Neural progenitor cell (in vitro differentiated cells): ENCODE data around the gene RUNX3. TPM values are rescaled to one million over a fixed set of nuclear protein-coding genes. Genes with fewer than 3 reads are reported as not detected.

Experiments used
- DNase-seq: peaks from one replicate; pipeline ENCODE4 v3.0.0-alpha.2; 2016; ENCODE audit warnings: low spot score
- H2AFZ ChIP-seq: fragments of 200-600 bp; sonication (generic); replicated peaks from 2 replicates; pipeline ENCODE4 v1.6.1; 2016; ENCODE audit warnings: antibody characterized with exemption
- H3F3A ChIP-seq: fragments of 200-600 bp; sonication (generic); 2 replicates; pipeline ENCODE4 v1.6.1; 2016; ENCODE audit warnings: antibody characterized with exemption, low read depth
- H3K27ac ChIP-seq: fragments of 200-600 bp; sonication (generic); 2 replicates; pipeline ENCODE4 v1.5.1; 2016; ENCODE audit warnings: mild to moderate bottlenecking
- H3K27me3 ChIP-seq: fragments of 200-600 bp; sonication (generic); 2 replicates; pipeline ENCODE4 v1.6.1; 2016; ENCODE audit warnings: mild to moderate bottlenecking, moderate library complexity
- H3K36me3 ChIP-seq: fragments of 200-600 bp; sonication (generic); 2 replicates; pipeline ENCODE4 v1.5.1; 2016
- H3K4me1 ChIP-seq: fragments of 200-600 bp; sonication (generic); 2 replicates; pipeline ENCODE4 v1.6.1; 2016; ENCODE audit warnings: mixed run types
- H3K4me2 ChIP-seq: fragments of 200-600 bp; sonication (generic); 2 replicates; pipeline ENCODE4 v1.6.1; 2016
- H3K4me3 ChIP-seq: fragments of 200-600 bp; sonication (generic); 2 replicates; pipeline ENCODE4 v1.5.1; 2016
- H3K79me2 ChIP-seq: fragments of 200-600 bp; sonication (generic); 2 replicates; pipeline ENCODE4 v1.6.1; 2016; ENCODE audit warnings: low read depth
- H3K9ac ChIP-seq: fragments of 200-600 bp; sonication (generic); 2 replicates; pipeline ENCODE4 v1.6.1; 2016
- H3K9me3 ChIP-seq: fragments of 200-600 bp; sonication (generic); 2 replicates; pipeline ENCODE4 v1.5.1; 2016; ENCODE audit warnings: low read depth
- H4K20me1 ChIP-seq: fragments of 200-600 bp; sonication (generic); 2 replicates; pipeline ENCODE4 v1.6.1; 2016; ENCODE audit warnings: low read depth
- H3K27ac Mint-ChIP-seq: 3 replicates; pipeline ENCODE4 v1.8.0; 2021; ENCODE audit warnings: mixed read lengths
- H3K27me3 Mint-ChIP-seq: 2 replicates; pipeline ENCODE4 v1.8.0; 2022; ENCODE audit warnings: low read depth, mild to moderate bottlenecking, inconsistent platforms, moderate library complexity, mixed read lengths; ENCODE audit not compliant: insufficient read depth
- H3K36me3 Mint-ChIP-seq: 3 replicates; pipeline ENCODE4 v1.8.0; 2021; ENCODE audit warnings: mixed read lengths
- H3K4me1 Mint-ChIP-seq: 3 replicates; pipeline ENCODE4 v1.8.0; 2021; ENCODE audit warnings: mixed read lengths
- H3K4me3 Mint-ChIP-seq: 3 replicates; pipeline ENCODE4 v1.8.0; 2021; ENCODE audit warnings: mild to moderate bottlenecking, moderate library complexity, mixed read lengths
- H3K9me3 Mint-ChIP-seq: 3 replicates; pipeline ENCODE4 v1.8.0; 2020; ENCODE audit warnings: mixed read lengths
- EZH2 ChIP-seq: fragments of 200-600 bp; sonication (generic); IDR thresholded peaks from 2 replicates; pipeline ENCODE4 v1.6.1; 2017; ENCODE audit warnings: antibody characterized with exemption, mild to moderate bottlenecking, moderate library complexity
- EZH2phosphoT487 ChIP-seq: fragments of 200-600 bp; sonication (generic); IDR thresholded peaks from 2 replicates; pipeline ENCODE4 v1.6.1; 2017; ENCODE audit warnings: antibody characterized with exemption
- total RNA-seq: library from RNA; depleted of rRNA; stranded (reverse); fragments of >200 nt; gene quantifications from 2 replicates; pipeline ENCODE4 v1.2.3, GENCODE V29; 2015; ENCODE audit warnings: low replicate concordance
- TF ChIP-seq, protein P1 (sequence below): fragments of 200-600 bp; sonication (generic); IDR thresholded peaks from 2 replicates; pipeline ENCODE4 v1.5.1; 2017; ENCODE audit warnings: antibody characterized with exemption, mild to moderate bottlenecking

The RUNX3 gene
- total RNA-seq, 1 donor from 2014 or later, result not detected

GRCh38 chr1:24918995-24919605, 11.0 kb downstream of the RUNX3 start:
- Histone ChIP-seq H2AFZ (no peak overlapping the region), H3K4me2 (no peak overlapping the region), H3K4me3 (no peak overlapping the region), H3K36me3 (no peaks in the 10 kb centered on the region), H3K27me3 (peaks cover 2% of the 10 kb centered on the region), H4K20me1 (no peaks in the 10 kb centered on the region), H3K9me3 (no peaks in the 10 kb centered on the region), H3K79me2 (no peaks in the 10 kb centered on the region), H3F3A (no peaks in the 10 kb centered on the region), H3K9ac (no peak overlapping the region), H3K4me1 (peaks cover 4% of the 10 kb centered on the region), H3K27ac (no peak overlapping the region)
- DNase-seq, result no peak
- Mint-ChIP-seq H3K4me3 (no peak overlapping the region), H3K27ac (no peak overlapping the region), H3K9me3 (no peaks in the 10 kb centered on the region), H3K36me3 (no peaks in the 10 kb centered on the region), H3K4me1 (peaks cover 5% of the 10 kb centered on the region), H3K27me3 (peaks cover 9% of the 10 kb centered on the region)
- TF ChIP-seq, protein P1, sequence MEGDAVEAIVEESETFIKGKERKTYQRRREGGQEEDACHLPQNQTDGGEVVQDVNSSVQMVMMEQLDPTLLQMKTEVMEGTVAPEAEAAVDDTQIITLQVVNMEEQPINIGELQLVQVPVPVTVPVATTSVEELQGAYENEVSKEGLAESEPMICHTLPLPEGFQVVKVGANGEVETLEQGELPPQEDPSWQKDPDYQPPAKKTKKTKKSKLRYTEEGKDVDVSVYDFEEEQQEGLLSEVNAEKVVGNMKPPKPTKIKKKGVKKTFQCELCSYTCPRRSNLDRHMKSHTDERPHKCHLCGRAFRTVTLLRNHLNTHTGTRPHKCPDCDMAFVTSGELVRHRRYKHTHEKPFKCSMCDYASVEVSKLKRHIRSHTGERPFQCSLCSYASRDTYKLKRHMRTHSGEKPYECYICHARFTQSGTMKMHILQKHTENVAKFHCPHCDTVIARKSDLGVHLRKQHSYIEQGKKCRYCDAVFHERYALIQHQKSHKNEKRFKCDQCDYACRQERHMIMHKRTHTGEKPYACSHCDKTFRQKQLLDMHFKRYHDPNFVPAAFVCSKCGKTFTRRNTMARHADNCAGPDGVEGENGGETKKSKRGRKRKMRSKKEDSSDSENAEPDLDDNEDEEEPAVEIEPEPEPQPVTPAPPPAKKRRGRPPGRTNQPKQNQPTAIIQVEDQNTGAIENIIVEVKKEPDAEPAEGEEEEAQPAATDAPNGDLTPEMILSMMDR, result no peak
- TF ChIP-seq EZH2phosphoT487, result no peak
- TF ChIP-seq EZH2, result no peak

DNA sequence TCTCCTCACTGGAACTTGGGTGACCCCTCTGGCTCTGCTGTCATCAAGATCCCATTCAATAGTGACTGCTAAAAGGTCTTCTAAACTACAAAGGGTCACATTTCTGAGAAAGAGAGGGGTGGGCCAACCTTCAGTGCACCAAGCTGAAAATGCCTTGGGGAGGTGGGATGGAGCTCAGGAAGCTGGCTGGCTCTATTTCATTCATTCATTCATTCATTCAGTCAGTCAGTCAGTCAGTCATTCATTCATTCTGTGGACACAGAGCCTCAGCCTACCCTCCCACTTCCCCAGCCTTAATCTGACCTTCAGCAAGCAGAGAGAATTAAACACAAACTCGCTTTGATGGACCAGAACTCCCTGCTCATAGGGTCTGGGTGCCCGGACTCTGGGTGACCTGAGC, 11.7 kb downstream of the RUNX3 start:
- Mint-ChIP-seq H3K27ac (no peak overlapping the region), H3K9me3 (no peaks in the 10 kb centered on the region), H3K27me3 (peaks cover 5% of the 10 kb centered on the region), H3K4me3 (no peak overlapping the region), H3K4me1 (peaks cover 5% of the 10 kb centered on the region), H3K36me3 (no peaks in the 10 kb centered on the region)
- no peak overlapping the region for H3K4me3 ChIP-seq
- H3F3A ChIP-seq, result no peaks in the 10 kb centered on the region
- no peak for DNase-seq
- H4K20me1 ChIP-seq, result no peaks in the 10 kb centered on the region
- no peaks in the 10 kb centered on the region for H3K9me3 ChIP-seq
- H3K27me3 ChIP-seq, result no peaks in the 10 kb centered on the region
- TF ChIP-seq EZH2phosphoT487 (no peak), EZH2 (no peak)
- TF ChIP-seq, protein P1, result no peak
- H3K4me2 ChIP-seq, result no peak overlapping the region
- H3K79me2 ChIP-seq, result no peaks in the 10 kb centered on the region
- no peak overlapping the region for H2AFZ ChIP-seq
- H3K36me3 ChIP-seq, result no peaks in the 10 kb centered on the region
- peaks cover 4% of the 10 kb centered on the region for H3K4me1 ChIP-seq
- no peak overlapping the region for H3K9ac ChIP-seq
- H3K27ac ChIP-seq, result no peak overlapping the region

DNA sequence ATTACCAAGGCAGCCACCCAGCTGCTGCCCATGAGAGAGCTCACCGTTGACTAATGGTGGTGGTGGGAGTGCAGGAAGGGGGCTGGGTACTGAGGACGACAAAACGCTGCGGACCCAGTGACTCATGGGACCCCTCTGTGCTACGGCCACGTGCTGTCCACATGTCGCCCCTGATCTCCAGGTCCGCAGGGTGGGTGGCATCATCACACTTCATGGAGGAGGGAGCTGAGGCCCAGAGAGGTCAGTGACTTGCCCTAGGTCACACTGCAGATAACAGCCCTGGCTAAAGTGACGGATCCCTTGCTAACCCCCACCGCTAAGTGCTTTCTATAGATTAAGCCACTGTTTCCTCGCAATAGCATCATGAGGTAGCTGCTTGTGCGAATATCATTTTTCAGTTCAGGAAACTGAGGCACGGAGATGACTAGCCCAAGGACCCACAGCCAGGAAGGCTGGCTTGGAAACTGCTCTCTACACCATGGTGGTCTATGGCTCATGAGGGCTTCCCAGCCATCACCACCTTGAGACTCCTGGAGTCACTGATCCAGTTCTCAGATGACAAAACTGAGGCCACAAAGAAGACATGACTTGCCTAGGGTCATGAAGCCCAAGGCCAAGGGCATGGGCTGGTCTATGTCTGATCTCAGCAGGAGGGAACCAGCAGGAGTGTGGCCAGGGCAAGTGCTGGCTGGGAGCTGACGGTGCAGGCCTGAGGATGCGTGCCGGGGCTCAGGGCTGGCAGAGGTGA, 12.6 kb downstream of the RUNX3 start:
- Histone ChIP-seq H3K36me3 (no peaks in the 10 kb centered on the region), H3K9ac (no peak overlapping the region), H3K27ac (no peak overlapping the region), H2AFZ (no peak overlapping the region), H3K4me3 (no peak overlapping the region), H4K20me1 (no peaks in the 10 kb centered on the region), H3K27me3 (no peaks in the 10 kb centered on the region), H3F3A (no peaks in the 10 kb centered on the region), H3K79me2 (no peaks in the 10 kb centered on the region), H3K4me1 (peaks cover 4% of the 10 kb centered on the region), H3K9me3 (no peaks in the 10 kb centered on the region), H3K4me2 (no peak overlapping the region)
- Mint-ChIP-seq H3K27ac (no peak overlapping the region), H3K4me3 (no peak overlapping the region), H3K36me3 (no peaks in the 10 kb centered on the region), H3K9me3 (no peaks in the 10 kb centered on the region), H3K27me3 (no peaks in the 10 kb centered on the region), H3K4me1 (peaks cover 8% of the 10 kb centered on the region)
- TF ChIP-seq, protein P1, result no peak
- TF ChIP-seq EZH2, result no peak
- no peak for TF ChIP-seq EZH2phosphoT487
- DNase-seq, result no peak
